GM23338 (cell line): ENCODE data around the gene PARP14.

ENCODE experiments used
- CREB1 ChIP-seq: fragments of 250-450 bp; sonication (Bioruptor Pico); IDR thresholded peaks from 2 replicates; pipeline ENCODE4 v1.5.0; 2020; ENCODE audit warnings: low read depth, mild to moderate bottlenecking, moderate library complexity
- CTCF ChIP-seq, 2 experiments: fragments of 200-600 bp in 1 of 2; sonication (generic) in 1 of 2; conservative IDR thresholded peaks; 2 replicates each; pipeline versions ENCODE4 v1.5.1 to v1.6.1; 2016 to 2017; ENCODE audit warnings: antibody characterized with exemption in 2 of 2, low read depth in 2 of 2, mild to moderate bottlenecking in 2 of 2, moderate library complexity in 1 of 2
- POLR2AphosphoS5 ChIP-seq: IDR thresholded peaks from 2 replicates; pipeline ENCODE4 v1.6.1; 2016; ENCODE audit warnings: antibody characterized with exemption, low read depth
- REST ChIP-seq: IDR thresholded peaks from one replicate; pipeline ENCODE4 v1.6.1; 2018; ENCODE audit warnings: antibody characterized with exemption; ENCODE audit not compliant: unreplicated experiment

DNA sequence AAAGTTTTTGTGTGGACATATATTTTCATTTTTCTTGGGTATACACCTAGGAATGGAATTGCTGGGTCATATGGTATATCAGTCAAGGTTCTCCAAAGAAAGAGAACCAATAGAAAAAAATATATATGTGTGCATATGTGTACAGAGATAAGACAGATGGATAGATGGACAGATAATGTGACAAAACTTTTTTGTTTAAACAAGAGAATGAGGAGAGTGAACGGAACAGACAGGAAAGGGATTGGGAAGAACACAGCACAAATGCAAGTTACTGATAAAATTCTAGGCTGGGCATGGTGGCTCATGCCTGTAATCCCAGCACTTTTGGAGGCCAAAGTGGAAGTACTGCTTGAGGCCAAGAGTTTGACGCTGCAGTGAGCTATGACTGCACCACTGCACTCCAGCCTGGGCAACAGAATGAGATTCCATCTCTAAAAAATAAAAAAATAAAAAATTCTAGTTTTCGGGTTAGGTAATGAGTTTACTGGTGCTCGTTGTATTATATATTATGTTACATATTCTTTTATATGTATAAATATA, 63.0 kb downstream of the PARP14 start:
- TF ChIP-seq CTCF (conservative IDR thresholded peaks at IDR 0.05; ENCODE audit: low read depth in 2 of 2) (no peak), POLR2AphosphoS5 (no peak), REST (no peak), CREB1 (no peak)
